ENCODE data around the gene BCAS3.
A peak's percentile ranks its signal among the peaks of the same experiment; 100 is the strongest.
"Not testable (repeated sequence)": the region's sequence is repeated elsewhere in the genome, so short reads cannot be mapped to it uniquely, and the experiment has no call there.

The BCAS3 gene

DNA sequence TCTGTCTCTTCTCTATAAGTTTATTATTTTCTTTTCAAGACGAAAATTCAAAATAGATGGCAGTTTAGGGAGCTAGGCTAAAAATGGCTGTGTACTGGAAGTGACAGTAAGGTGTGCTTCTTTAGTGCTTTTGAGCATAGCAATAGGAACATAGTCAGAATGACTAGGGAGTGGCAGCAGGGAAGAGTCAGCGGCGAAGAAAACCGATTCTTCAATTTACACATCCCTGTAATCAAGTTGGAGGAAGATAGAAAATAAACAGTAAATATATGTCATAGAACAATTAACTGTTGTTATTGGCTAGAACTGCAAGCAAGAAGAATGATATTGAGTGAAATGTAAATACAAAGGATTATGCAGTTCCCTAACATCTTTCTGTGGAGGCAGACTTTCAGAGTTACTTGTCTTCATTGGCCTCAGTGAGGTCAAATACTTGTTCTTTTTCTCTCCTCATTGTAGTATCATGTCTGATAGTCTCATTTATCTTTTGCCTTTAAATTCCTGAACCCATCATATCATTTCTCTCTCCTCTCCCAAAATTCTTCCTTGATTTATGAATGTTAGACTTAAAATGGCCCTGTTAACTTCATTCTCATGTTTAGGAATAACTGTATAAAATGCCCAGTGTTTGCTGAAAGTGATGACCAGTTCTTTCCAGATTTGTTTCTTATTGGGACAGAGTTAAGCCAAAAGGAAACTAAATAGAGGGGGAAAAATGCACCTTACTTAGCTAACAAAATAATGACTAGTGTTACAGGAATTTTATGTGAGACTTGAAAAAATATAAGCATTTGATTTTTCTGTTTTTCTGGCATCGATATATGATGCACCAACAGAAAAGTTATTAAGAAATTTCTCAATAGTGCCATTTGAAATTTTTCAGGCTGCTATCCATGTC lies 211.4 kb downstream of the BCAS3 start:
- DNase-seq: no peak

DNA sequence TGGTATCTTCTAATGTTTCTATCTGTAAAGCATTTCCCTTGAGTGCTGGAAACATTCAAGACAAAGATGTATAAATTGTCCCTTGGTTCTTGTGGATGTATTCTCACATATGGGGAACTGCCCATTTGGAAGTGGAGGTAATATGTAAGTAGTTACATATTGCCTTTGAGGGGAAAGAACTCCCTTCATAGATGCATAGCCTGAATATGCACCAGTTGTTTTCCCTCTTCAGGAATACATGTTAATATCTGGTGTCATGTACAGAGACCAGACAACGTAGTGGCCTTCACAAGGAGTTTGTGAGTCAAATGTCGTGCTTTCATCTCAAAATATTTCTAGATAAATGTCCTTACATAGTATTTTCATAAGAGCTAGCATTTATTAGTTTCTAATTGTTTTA lies 213.5 kb downstream of the BCAS3 start:
- DNase-seq: no peak

DNA sequence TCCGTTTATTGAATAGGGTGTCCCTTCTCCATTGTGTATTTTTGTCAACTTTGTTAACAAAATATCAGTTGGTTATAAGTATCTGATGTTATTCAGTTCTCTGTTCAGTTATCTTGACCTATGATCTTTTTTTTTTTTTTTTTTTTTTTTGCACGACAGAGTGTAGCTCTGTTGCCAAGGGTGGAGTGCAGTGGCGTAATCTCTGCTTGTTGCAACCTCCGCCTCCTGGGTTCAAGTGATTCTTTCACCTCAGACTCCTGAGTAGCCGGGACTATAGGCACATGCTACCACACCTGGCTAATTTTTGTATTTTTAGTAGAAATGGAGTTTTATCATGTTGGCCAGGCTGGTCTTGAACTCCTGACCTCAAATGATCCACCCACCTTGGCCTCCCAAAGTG lies 215.8 kb downstream of the BCAS3 start:
- DNase-seq: no peak

DNA sequence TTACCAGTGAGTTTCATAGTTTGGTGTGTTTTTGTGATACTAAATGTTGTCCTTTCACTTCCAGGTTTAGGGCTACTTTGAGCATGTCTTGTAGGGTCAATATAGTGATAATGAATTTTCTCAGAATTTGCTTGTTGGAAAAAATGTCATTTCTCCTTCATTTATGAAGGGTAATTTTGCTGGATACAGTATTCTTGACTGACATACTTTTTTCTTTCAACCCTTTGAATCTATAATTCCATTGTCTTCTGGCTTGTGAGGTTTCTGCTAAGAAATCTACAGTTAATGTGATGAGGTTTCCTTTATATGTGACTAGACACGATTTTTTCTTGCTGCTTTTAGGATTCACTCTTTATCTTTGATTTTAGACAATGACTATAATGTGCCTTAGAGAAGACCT lies 219.3 kb downstream of the BCAS3 start:
- no peak for DNase-seq

DNA sequence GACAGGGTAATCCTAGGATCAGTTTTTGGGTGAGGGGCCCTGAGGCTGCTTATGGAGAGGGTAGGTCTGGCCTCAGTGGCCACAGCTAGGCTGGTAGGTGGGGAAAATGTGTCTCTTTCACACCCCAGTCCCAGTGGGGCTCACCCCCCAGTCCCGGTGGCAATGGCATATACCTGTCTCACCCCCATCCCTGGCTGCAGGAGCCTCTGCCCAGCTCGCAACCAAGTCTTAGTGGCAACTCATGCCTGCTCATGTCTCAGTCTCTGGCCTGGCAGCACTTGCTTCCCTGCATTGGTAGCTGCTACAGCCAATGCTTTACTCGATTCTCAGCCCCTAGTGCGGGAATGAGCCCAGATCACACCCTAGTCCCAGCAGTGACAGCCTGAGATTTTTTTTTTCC lies 221.5 kb downstream of the BCAS3 start:
- no peak for DNase-seq

DNA sequence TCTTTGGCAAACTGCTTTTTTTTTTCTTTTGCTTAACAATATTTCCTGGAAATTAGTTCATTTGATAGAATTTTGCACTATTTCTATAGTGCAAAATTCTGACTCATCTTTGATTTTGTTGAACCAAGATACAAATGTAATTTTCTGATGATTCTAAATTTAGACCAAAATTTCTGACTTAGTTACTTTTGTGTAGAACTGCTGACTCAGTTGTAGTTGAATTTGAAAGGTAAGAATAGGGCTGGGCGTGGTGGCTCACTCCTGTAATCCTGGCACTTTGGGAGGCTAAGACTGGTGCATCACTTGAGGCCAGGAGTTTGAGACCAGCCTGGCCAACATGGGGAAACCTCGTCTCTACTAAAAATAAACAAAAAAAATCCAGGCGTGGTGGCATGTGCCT lies 223.0 kb downstream of the BCAS3 start:
- DNase-seq: no peak

DNA sequence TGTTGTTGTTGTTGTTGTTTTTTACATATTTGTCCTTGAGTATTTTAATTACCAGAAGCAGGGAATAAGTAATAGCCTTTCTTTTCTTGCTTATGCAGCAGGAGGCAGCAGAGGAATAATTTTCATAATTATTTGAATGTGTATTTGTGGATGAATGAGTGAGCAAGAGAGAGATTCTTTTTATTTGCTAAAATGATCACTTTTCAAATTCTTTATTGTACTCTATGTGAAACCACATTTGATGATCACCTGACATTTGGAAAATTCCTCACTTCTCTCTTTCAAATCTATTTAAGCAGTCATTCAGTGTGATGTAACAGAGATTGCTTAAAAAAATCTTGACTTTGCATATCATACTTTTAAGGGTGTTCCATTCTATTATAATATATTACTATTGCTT lies 223.6 kb downstream of the BCAS3 start:
- DNase-seq: peak in 3 of 4 experiments; percentile 3 to 42 (median 33)

DNA sequence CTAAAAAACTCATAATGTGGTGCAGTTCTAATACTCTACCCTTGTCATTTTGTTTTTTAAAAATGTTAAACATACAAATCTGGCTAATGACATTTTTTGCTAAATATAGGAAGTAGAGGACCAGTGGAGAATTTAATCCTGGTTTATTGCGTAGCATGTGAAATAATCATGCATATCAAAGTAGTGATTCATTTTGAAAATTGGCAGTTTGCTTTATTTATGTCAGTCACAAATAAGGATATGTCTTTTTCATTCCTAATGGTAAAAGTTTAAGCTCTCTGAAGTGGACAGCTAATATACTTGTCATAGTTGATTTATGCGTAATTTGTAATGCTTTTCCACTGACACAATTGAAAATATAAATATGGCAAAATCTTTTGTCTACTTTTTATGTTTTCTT lies 224.2 kb downstream of the BCAS3 start:
- peak in 2 of 4 experiments; percentile 2 to 3 for DNase-seq

DNA sequence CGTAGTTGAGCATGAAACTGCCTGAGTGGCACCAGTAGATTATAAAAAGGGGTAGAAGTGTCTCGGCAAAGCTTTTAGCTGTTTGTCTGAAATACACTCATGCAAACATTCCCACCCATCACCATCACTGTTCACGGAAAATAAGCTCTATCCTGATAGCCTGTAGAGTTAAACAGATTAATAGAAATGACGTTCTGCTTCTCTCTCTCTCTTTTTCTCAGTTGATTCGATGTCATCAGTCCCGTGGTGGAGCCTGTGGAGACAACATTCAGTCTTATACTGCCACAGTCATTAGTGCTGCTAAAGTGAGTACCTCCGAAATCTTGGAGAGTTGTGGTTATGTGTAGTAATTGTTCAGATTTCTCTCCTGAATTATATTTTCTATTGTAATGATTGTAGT lies 224.7 kb downstream of the BCAS3 start:
- DNase-seq: no peak

DNA sequence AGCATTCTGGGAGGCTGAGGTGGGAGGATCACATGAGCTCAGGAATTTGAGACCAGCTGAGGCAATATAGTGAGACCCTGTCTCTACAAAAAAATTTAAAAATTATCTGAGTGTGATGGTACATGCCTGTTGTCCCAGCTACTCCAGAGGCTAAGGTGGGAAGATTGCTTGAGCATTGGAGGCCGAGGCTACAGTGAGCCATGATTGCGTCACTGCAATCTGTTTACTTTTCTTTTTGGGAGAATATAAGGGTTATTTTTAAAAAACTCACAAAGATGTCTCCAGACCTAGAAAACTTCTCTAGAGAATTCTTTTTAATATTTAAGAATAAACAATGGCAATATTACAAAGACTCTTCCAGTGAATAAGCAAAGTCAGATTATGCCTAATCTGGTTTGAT lies 226.9 kb downstream of the BCAS3 start:
- DNase-seq: no peak

DNA sequence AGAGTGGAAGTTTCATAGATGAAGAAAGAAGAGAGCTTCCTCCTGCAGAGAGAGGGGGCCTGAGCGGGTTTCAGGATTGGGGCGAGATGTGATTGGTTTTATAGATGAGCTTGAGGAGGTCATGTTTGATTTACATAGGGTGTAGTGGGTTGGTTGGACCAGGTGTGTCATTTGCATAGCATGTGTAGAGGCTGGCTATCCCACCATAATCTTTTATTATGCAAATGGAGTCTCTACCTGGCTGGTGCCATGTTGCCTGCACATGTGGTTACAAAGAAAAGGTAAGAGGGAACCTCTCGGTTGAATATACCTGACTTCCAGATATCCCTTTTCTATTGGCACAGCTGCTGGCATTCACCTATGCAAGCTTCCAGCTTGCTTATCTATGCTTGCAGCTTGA lies 228.1 kb downstream of the BCAS3 start:
- no peak for DNase-seq

DNA sequence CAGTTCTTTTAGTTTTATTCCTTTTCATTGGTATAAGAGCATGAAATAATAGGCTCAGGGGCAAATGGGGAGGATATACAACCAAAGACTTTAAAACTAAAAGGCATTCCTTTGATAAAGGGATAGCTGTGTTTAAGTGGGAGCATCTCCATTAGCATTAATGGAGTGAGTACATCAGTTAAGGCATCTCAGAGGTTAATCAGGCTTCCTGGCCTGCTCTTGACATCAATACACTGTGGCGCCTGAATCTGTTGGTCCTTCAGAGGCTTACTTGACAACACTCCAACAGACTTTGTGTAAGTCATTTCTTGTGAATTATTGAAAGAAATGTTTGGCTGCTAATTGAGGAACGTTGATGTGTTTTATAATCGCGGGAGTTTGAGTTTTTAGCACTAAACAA lies 230.7 kb downstream of the BCAS3 start:
- DNase-seq: no peak

DNA sequence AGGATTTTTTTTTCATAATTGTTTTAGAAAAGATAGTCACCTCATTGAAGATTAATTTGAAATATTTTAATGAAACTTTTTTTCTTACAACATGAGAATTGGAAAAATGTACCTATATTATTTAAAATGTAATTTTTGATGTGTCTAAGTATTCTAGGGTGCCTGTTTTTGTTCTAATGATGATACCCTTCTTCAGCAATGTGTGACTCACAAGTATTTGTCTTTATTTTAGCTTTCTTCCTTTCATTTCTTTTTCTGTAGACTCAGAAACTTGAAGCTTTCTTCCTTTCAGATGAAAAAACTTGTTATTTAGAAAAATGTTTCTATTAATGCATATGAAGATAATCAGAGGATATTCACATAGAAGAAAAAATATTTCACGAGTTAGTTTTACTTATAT lies 231.8 kb downstream of the BCAS3 start:
- no peak for DNase-seq

DNA sequence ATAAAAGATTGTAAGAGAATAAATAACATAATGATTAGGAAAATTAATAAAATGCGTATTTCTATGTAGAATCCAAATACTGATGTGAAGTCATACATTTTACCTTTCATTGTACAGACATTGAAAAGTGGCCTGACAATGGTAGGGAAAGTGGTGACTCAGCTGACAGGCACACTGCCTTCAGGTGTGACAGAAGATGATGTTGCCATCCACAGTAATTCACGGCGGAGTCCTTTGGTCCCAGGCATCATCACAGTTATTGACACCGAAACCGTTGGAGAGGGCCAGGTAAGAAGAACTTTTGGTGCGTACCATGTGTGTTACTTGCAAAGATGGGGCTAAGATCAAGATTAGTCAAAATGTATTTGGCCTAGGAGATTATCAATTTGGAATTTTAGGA lies 232.8 kb downstream of the BCAS3 start:
- no peak for DNase-seq

DNA sequence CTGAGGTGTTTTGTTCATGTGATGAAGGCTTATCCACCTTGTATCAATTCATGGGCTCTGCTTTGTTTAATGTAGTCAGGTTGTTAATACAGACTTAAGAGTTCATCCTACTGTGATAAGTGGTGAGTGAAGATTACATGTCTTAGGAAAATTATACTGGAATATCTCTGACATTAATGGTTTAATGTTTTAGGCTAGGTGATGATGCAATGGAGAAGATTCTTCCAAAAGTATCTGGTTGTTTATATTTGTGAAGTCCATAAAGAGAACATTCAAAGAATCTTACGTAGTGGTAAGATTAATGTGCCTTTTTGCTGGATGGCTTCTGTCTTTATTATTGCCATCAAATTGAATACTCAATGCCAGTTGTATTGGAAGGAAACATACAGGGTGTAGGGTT lies 236.4 kb downstream of the BCAS3 start:
- DNase-seq: no peak

DNA sequence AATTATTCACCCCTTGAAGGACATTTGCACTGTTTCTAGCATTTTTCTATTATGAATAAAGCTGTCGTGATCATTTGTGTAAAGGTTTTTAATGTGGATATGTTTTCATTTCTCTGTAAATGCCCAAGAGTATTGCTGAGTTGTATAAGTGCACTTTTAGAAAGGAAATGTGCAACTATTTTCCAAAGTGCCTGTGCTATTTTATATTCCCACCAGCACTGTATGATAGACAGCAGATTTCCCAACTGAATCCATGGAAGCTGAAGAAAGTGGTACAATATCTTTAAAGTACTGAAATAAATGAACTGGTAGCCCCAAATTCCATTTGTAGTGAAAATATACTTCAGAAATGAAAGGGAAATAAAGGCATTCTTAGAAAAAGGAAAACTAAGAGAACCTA lies 238.4 kb downstream of the BCAS3 start:
- DNase-seq: no peak

DNA sequence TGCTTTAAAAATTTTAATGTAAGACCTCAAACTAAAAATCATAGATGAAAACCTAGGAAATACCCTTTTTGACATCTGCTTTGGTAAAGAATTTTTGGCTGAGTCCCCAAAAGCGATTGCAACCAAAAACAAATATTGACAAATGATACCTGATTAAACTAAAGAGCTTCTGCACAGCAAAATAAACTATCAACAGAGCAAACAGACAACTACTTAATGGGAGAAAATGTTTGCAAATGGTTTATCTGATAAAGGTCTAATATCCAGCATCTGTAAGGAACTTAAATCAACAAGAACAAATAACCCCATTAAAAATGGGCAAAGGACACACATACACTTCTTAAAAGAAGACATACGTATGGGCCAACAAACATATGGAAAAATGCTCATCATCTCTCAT lies 242.5 kb downstream of the BCAS3 start:
- DNase-seq: no peak

DNA sequence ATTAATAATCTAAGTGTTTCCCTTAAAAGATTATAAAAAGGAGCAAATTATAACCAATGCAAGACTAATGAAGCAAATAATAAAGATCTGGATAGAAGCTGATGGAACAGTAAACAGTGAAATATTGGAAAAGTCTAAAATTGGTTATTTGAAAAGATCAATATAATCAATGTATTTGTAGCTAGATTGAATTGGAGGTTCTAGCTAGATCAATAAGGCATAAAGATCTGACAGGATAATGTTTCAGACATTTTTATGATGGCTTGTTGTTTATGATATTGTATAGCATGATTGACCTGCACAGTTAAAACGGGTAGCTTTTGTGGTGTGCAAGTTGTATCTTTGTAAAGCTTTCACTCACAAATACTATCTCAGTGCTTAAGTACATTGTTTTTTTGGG lies 245.3 kb downstream of the BCAS3 start:
- DNase-seq: no peak

DNA sequence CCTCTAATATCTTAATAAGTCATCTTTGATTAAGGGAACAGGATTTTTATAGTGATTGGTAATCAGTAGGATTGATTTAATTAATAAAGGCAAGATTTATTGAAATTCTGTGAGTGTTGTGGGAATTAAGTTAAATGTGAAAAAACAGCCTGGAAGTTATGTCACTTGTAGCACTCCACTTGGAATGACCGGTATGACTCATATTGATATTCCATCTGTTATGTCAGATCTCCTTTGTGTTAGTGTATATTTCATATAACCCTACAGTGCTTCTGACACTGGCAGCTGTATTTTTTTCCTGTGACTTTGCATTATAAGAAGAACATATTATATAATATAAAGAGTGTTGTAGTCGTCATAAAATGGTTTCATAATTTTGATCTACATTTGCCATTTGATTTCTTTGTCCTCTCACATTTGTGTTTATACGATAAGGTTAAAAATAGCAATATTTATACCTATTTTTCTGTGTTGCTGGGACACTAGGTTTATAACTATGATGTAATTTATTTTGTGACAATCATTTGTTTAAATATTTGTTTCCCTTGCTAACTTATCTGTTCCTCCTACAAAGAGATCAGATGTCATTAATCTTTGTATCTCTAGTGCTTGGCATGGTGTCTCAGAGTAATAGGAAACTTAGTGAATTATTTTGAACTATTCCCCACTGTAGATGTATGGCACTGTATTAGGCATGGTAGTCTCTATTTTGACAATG lies 249.0 kb downstream of the BCAS3 start:
- DNase-seq: no peak

DNA sequence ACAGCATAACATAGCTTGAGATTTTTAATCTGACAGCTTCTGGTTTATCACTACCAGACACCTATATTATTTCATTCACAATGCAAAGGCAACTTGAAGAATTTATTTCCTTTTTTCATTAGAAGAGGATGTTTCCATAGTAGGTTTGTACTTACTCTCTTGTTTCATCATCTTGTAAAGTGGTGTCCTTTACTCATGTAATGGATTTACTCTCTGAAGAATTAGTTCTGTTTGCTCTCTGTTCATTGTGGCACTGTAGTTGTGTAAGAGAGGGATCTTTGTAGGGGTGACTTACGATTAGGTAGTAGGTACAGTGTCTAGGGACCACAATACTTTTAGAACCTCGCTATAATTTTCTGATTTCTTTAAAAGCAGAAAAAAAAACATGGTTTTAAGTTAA lies 256.1 kb downstream of the BCAS3 start:
- no peak for DNase-seq

DNA sequence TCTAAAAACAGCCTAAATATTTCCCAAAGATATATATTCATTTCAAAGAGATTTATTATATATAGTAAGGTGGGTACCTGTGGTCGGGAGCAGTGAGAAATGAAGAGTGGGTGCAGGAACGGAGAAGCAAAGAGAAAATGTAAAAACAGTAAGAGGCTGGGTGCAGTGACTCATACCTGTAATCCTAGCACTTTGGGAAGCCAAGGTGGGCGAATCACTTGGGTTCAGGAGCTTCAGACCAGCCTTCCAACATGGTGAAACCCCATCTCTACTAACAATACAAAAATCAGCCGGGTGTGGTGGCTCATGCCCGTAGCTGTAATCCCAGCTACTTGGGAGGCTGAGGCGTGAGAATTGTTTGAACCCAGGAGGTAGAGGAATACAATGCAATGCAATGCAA lies 257.1 kb downstream of the BCAS3 start:
- DNase-seq: no peak

DNA sequence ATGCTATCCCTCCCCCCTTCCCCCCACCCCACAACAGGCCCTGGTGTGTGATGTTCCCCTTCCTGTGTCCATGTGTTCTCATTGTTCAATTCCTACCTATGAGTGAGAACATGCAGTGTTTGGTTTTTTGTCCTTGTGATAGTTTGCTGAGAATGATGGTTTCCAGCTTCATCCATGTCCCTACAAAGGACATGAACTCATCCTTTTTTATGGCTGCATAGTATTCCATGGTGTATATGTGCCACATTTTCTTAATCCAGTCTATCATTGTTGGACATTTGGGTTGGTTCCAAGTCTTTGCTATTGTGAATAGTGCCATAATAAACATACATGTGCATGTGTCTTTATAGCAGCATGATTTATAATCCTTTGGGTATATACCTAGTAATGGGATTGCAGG lies 258.3 kb downstream of the BCAS3 start:
- DNase-seq: not testable (repeated sequence)

DNA sequence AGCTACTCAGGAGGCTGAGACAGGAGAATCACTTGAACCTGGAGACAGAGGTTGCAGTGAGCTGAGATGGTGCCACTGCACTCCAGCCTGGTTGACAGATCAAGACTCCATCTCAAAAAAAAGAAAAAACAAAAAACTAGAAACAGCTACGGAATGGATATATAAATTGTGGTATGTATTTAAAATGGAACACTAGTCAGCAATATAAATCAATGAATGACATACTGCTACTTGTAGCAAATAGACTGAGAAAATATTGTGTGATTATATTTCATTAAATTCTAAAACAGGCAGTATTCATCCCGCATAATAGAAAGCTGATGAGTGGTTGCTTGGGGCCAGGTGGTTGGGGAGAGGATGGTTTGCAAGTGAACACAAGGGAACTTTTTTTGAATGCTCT lies 261.7 kb downstream of the BCAS3 start:
- no peak for DNase-seq

DNA sequence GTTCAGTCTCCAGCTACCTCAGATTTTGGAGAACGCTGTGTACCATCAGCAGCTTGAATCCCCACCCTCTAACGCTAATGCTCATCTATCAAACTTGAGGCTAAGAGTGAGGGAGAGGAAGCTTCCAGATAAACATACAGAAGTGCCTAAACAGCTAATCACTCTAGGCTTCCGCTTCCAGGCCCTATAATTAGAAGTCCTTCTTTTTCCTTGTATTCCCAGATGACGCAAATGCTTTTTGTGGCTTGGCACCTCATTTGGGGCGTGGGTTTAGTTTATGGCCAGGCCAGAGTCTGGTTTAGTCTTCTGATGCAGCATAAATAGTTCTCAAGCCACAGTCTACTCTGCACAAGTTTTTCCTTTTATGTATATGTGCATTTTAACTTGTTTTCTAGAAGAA lies 263.4 kb downstream of the BCAS3 start:
- DNase-seq: peak in 2 of 4 experiments; percentile 4 to 19
